ENCODE measurements around the gene MTA3.

- TF ChIP-seq POLR2AphosphoS5 (IDR thresholded peaks at IDR 0.05; ENCODE audit: low read depth, low read length) (no peak), POLR2A (IDR thresholded peaks at IDR 0.05; ENCODE audit: low read depth, low read length) (no peak)
Measured at GRCh38 chr2:42566837-42567321, 1.6 kb upstream of the MTA3 start.
